Neuronal stem cell (in vitro differentiated cells): ENCODE results near the gene KRTAP5-11.
"Not testable (repeated sequence)": the region's sequence is repeated elsewhere in the genome, so short reads cannot be mapped to it uniquely, and the experiment has no call there.

Source experiments
- DNase-seq: peaks from one replicate; pipeline ENCODE4 v3.0.0-alpha.2; 2013; ENCODE audit warnings: low spot score
- H2AFZ ChIP-seq: one replicate; pipeline ENCODE4 v1.6.1; 2013; ENCODE audit warnings: mild to moderate bottlenecking, low read length, inconsistent platforms
- H2AK5ac ChIP-seq: 2 replicates; pipeline ENCODE4 v1.6.1; 2013; ENCODE audit warnings: low read depth, mild to moderate bottlenecking, inconsistent platforms, low read length, moderate library complexity, mixed read lengths
- H2BK120ac ChIP-seq: 2 replicates; pipeline ENCODE4 v1.6.1; 2013; ENCODE audit warnings: low read depth, mild to moderate bottlenecking, inconsistent platforms, low read length, moderate library complexity, mixed read lengths
- H2BK12ac ChIP-seq: one replicate; pipeline ENCODE4 v1.6.1; 2013; ENCODE audit warnings: low read length, inconsistent platforms
- H2BK15ac ChIP-seq: 2 replicates; pipeline ENCODE4 v1.6.1; 2013; ENCODE audit warnings: mild to moderate bottlenecking, low read length, inconsistent platforms, mixed read lengths
- H2BK5ac ChIP-seq: one replicate; pipeline ENCODE4 v1.6.1; 2013; ENCODE audit warnings: inconsistent platforms, mild to moderate bottlenecking, low read length, moderate library complexity
- H3K14ac ChIP-seq: one replicate; pipeline ENCODE4 v1.6.1; 2013; ENCODE audit warnings: low read length, inconsistent platforms
- H3K18ac ChIP-seq: 2 replicates; pipeline ENCODE4 v1.6.1; 2013; ENCODE audit warnings: low read length, inconsistent platforms
- H3K23ac ChIP-seq: 2 replicates; pipeline ENCODE4 v1.6.1; 2013; ENCODE audit warnings: low read depth, mild to moderate bottlenecking, mixed read lengths, low read length, inconsistent platforms; ENCODE audit not compliant: poor library complexity
- H3K27ac ChIP-seq: replicated peaks from 3 replicates; pipeline ENCODE4 v1.5.1; 2013; ENCODE audit warnings: low read length, inconsistent platforms
- H3K27me3 ChIP-seq, 3 experiments: 2 replicates each; pipeline ENCODE4 v1.6.1; 2013; ENCODE audit warnings: low read length in 3 of 3, mild to moderate bottlenecking in 2 of 3, inconsistent platforms in 1 of 3, low read depth in 1 of 3, mixed read lengths in 1 of 3, moderate library complexity in 1 of 3; ENCODE audit not compliant: control insufficient read depth in 3 of 3, insufficient read depth in 3 of 3
- H3K36me3 ChIP-seq, 2 donors: replicated peaks in 1 of 2; 2 replicates each; pipeline ENCODE4 v1.6.1; 2013; ENCODE audit warnings: low read length in 2 of 2; ENCODE audit not compliant: control insufficient read depth in 2 of 2, insufficient read depth in 2 of 2
- H3K4ac ChIP-seq: 2 replicates; pipeline ENCODE4 v1.6.1; 2013; ENCODE audit warnings: inconsistent platforms, mild to moderate bottlenecking, low read length, moderate library complexity
- H3K4me1 ChIP-seq, 2 donors: 1 replicate in 1 of 2; 2 replicates in 1 of 2; pipeline ENCODE4 v1.6.1; 2013; ENCODE audit warnings: low read length in 2 of 2, low read depth in 1 of 2; ENCODE audit not compliant: control insufficient read depth in 2 of 2, insufficient read depth in 1 of 2
- H3K4me2 ChIP-seq: one replicate; pipeline ENCODE4 v1.6.1; 2013; ENCODE audit warnings: mild to moderate bottlenecking, low read length, inconsistent platforms; ENCODE audit not compliant: insufficient read depth, poor library complexity, severe bottlenecking
- H3K4me3 ChIP-seq, 2 donors: 2 replicates each; pipeline ENCODE4 v1.5.1; 2013; ENCODE audit warnings: low read length in 2 of 2, mild to moderate bottlenecking in 2 of 2, inconsistent platforms in 1 of 2, moderate library complexity in 1 of 2
- H3K79me1 ChIP-seq: one replicate; pipeline ENCODE4 v1.6.1; 2013; ENCODE audit warnings: low read depth, mild to moderate bottlenecking, inconsistent platforms, low read length, moderate library complexity
- H3K9ac ChIP-seq: one replicate; pipeline ENCODE4 v1.6.1; 2013; ENCODE audit warnings: mild to moderate bottlenecking, low read depth, low read length, inconsistent platforms; ENCODE audit not compliant: poor library complexity
- H3K9me3 ChIP-seq, 2 donors: replicated peaks in 1 of 2; 2 replicates each; pipeline versions ENCODE3 to v1.6.1; 2013; ENCODE audit warnings: low read length in 2 of 2, mild to moderate bottlenecking in 2 of 2, inconsistent platforms in 1 of 2, low read depth in 1 of 2, mixed read lengths in 1 of 2, moderate library complexity in 1 of 2; ENCODE audit not compliant: control insufficient read depth in 2 of 2, insufficient read depth in 1 of 2
- H4K8ac ChIP-seq: one replicate; pipeline ENCODE4 v1.6.1; 2013; ENCODE audit warnings: low read depth, mild to moderate bottlenecking, inconsistent platforms, low read length, moderate library complexity
- H4K91ac ChIP-seq: one replicate; pipeline ENCODE4 v1.6.1; 2013; ENCODE audit warnings: low read length, low read depth, mild to moderate bottlenecking, inconsistent platforms; ENCODE audit not compliant: poor library complexity
- WGBS, 2 donors: extraction: QIAGEN DNeasy Blood & Tissue Kit; methylation state at CpG; one replicate each; pipeline ENCODE4 v1.1.7; 2013; ENCODE audit warnings: missing lambda C conversion rate in 2 of 2, mixed read lengths in 1 of 2; ENCODE audit not compliant: insufficient read length in 2 of 2, insufficient replicate concordance in 1 of 2; ENCODE audit errors: extremely low coverage in 2 of 2; 5-methylcytosine and 5-hydroxymethylcytosine counted together

Gene KRTAP5-11

GRCh38 chr11:71588822-71589545 is 6.3 kb upstream of the KRTAP5-11 start:
- DNase-seq: not testable (repeated sequence)

GRCh38 chr11:71588314-71588713 is 5.6 kb upstream of the KRTAP5-11 start:
- H2BK120ac ChIP-seq, H3K27me3 ChIP-seq, H3K79me1 ChIP-seq, H3K4me3 ChIP-seq, H3K36me3 ChIP-seq, H3K9ac ChIP-seq, H3K4ac ChIP-seq, H2BK5ac ChIP-seq, H2BK12ac ChIP-seq, H3K14ac ChIP-seq, H3K18ac ChIP-seq, H2BK15ac ChIP-seq, H3K27ac ChIP-seq, H3K23ac ChIP-seq, H3K4me1 ChIP-seq, DNase-seq, H2AK5ac ChIP-seq, H4K91ac ChIP-seq, H2AFZ ChIP-seq, H3K9me3 ChIP-seq, H4K8ac ChIP-seq: not testable (repeated sequence)
- no CpG with 5 or more reads among the region's 4 CpGs for whole genome bisulfite sequencing, 2 donors
- peak overlapping the region; percentile 11 for H3K4me2 ChIP-seq

More at GRCh38 chr11:71588822-71589545, 6.3 kb upstream of the KRTAP5-11 start:
- not testable (repeated sequence) for H2AK5ac ChIP-seq, H2AFZ ChIP-seq, H3K4me1 ChIP-seq, H3K9ac ChIP-seq, H2BK12ac ChIP-seq, H3K27me3 ChIP-seq, H3K4me2 ChIP-seq, H3K18ac ChIP-seq, H3K4ac ChIP-seq, H3K27ac ChIP-seq, H2BK15ac ChIP-seq, H3K79me1 ChIP-seq, H3K36me3 ChIP-seq, H4K8ac ChIP-seq, H3K9me3 ChIP-seq, H3K4me3 ChIP-seq, H3K23ac ChIP-seq, H2BK120ac ChIP-seq, H4K91ac ChIP-seq, H2BK5ac ChIP-seq
- H3K14ac ChIP-seq: peak overlapping the region; percentile 47
- no CpG with 5 or more reads among the region's 11 CpGs for WGBS, 2 donors

GRCh38 chr11:71585673-71586072 is 3.0 kb upstream of the KRTAP5-11 start:
- not testable (repeated sequence) for H2BK15ac ChIP-seq, H3K18ac ChIP-seq, H4K91ac ChIP-seq, H3K4me3 ChIP-seq, H3K9ac ChIP-seq, H2AK5ac ChIP-seq, H3K14ac ChIP-seq, H2BK12ac ChIP-seq, H2AFZ ChIP-seq, H3K23ac ChIP-seq, H3K27ac ChIP-seq, H3K9me3 ChIP-seq, H3K79me1 ChIP-seq, H3K4me1 ChIP-seq, H3K27me3 ChIP-seq, H4K8ac ChIP-seq, H3K4ac ChIP-seq, DNase-seq, H2BK5ac ChIP-seq, H2BK120ac ChIP-seq, H3K4me2 ChIP-seq, H3K36me3 ChIP-seq
- WGBS, 2 donors: no CpG with 5 or more reads among the region's 5 CpGs

- H2AFZ ChIP-seq, H3K14ac ChIP-seq, H4K91ac ChIP-seq, H2BK120ac ChIP-seq, H3K4me2 ChIP-seq, H3K4ac ChIP-seq, H3K27me3 ChIP-seq, H3K79me1 ChIP-seq, H2BK5ac ChIP-seq, H2BK12ac ChIP-seq, H3K18ac ChIP-seq, H3K4me3 ChIP-seq, DNase-seq, H3K27ac ChIP-seq, H2BK15ac ChIP-seq, H3K36me3 ChIP-seq, H3K4me1 ChIP-seq, H3K9me3 ChIP-seq, H3K9ac ChIP-seq, H4K8ac ChIP-seq, H3K23ac ChIP-seq: not testable (repeated sequence)
- WGBS, 2 donors: no CpG with 5 or more reads among the region's 2 CpGs
- H2AK5ac ChIP-seq: peak overlapping the region; percentile 70
Observed at GRCh38 chr11:71582969-71583368, 294 bp upstream of the KRTAP5-11 start.
